Stomach (tissue), 4 donors: ENCODE data around the gene PCDHGC3.

Source experiments
- EP300 ChIP-seq: sonication (generic); formaldehyde crosslinking; IDR thresholded peaks from one replicate; pipeline ENCODE4 v1.6.1; 2017; ENCODE audit warnings: antibody characterized with exemption
- POLR2A ChIP-seq, 4 donors: fragments of 450-650 bp; IDR thresholded peaks; one replicate each; pipeline ENCODE4 v1.6.1; 2016; ENCODE audit warnings: antibody characterized with exemption in 4 of 4, control low read depth in 2 of 4, mild to moderate bottlenecking in 1 of 4, moderate library complexity in 1 of 4
- POLR2AphosphoS5 ChIP-seq, 3 donors: sonication (generic); formaldehyde crosslinking; IDR thresholded peaks; one replicate each; pipeline ENCODE4 v1.6.1; 2016; ENCODE audit warnings: antibody characterized with exemption in 3 of 3
- TF ChIP-seq, protein P1 (sequence below), 7 experiments: fragments of 450-650 bp in 4 of 7; fragments of 200-600 bp in 3 of 7; sonication (generic) in 3 of 7; IDR thresholded peaks; one replicate each; pipeline ENCODE4 v1.5.1; 2016 to 2019; ENCODE audit warnings: antibody characterized with exemption in 7 of 7, control low read depth in 2 of 7, mild to moderate bottlenecking in 1 of 7

DNA sequence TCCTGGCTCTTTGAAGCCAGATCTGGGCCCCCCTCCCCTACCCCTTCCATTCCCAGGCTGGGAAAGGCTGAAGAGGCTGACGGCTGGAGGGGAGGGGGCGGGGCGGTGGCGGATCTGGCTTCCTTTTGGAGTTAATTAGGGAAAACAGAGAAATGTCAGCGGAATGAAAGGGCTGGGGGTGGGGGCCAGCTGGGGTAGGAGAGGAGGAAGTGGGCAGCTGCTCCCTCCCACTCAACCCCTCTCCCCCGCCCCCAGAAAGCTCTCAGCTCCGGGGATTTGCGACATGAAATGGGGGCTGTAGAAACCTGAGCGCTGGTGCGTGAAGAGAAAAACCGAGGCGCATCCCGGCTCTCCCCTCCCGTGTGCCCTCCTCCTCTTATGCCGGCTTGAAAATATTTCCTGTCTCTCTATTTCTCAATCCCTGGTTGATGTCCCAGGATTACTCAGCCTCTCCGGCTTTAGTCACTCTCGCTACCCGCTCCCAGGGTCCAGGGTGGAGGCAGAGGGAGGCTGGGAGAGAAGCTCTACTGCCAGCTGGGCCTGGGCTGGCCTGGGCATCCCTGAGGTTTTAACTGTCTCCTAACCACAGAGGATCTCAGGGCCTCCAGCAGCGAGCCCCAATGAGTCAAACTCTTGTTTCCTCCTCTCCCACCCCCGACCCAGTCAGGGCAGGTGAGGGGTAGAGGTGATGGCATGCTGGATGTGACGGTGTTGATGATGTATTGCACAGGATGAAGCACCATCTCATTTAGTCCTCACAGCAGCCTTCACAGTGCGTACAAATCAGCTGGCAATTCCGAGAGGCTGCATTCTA is 33.2 kb downstream of the PCDHGC3 start:
- TF ChIP-seq, protein P1, sequence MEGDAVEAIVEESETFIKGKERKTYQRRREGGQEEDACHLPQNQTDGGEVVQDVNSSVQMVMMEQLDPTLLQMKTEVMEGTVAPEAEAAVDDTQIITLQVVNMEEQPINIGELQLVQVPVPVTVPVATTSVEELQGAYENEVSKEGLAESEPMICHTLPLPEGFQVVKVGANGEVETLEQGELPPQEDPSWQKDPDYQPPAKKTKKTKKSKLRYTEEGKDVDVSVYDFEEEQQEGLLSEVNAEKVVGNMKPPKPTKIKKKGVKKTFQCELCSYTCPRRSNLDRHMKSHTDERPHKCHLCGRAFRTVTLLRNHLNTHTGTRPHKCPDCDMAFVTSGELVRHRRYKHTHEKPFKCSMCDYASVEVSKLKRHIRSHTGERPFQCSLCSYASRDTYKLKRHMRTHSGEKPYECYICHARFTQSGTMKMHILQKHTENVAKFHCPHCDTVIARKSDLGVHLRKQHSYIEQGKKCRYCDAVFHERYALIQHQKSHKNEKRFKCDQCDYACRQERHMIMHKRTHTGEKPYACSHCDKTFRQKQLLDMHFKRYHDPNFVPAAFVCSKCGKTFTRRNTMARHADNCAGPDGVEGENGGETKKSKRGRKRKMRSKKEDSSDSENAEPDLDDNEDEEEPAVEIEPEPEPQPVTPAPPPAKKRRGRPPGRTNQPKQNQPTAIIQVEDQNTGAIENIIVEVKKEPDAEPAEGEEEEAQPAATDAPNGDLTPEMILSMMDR (IDR thresholded peaks at IDR 0.05): no peak
- TF ChIP-seq POLR2AphosphoS5 (IDR thresholded peaks at IDR 0.05) (peak; percentile 37 to 65 (median 62)), EP300 (no peak), POLR2A (IDR thresholded peaks at IDR 0.05) (no peak)
